Activated CD4-positive, CD25-positive, alpha-beta regulatory T cell treated with anti-CD3 and anti-CD28 coated beads, Interleukin-2, amount 50 U/mL, for 72 hours (primary cell): ENCODE data around the gene FHIT.

Source experiments
- DNase-seq: peaks from one replicate; pipeline ENCODE4 v3.0.0; 2021

FHIT gene

DNA sequence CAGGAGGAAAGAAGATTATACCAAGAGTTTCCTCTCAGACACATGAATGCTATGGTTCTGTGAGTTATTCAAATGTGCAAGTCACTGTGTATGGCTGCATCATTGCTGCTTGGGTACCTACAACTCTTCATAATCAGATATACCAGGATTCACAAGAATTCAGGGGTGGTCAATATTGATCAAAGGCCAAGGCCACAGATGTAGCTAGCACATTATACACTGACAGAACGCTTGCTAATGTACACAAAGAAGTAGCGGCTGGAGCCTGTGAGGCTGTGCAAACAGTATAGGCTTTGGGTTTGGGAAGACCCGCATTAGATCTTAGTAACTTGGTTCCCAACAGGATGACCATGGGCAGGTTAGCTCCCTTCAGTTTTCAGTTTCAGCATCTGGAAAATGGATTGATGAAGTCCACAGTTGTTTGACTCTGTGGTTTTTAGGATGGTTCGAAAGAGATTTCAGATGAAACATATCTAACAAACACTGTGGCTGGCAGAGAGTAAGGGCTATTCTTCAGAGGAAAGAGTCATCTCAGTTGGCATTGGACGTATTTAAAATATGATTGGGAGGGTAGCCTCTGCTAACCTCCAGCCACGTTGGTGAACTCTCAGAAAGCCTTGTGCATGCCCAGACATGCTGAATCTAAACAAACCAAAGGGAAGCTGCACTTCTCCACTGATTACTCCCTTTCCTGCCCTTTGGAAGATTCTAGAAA lies 1452.7 kb downstream of the FHIT start:
- no peak for DNase-seq

GRCh38 chr3:59797533-59797932 lies 1453.7 kb downstream of the FHIT start:
- no peak for DNase-seq

- DNase-seq = no peak
These were observed 1454.8 kb downstream of the FHIT start for GRCh38 chr3:59796456-59796855.

GRCh38 chr3:59795756-59796155 lies 1455.5 kb downstream of the FHIT start:
- DNase-seq = no peak

GRCh38 chr3:59793976-59794375 lies 1457.3 kb downstream of the FHIT start:
- no peak for DNase-seq

GRCh38 chr3:59791774-59792308 lies 1459.4 kb downstream of the FHIT start:
- no peak for DNase-seq

- DNase-seq = no peak
These were observed 1461.0 kb downstream of the FHIT start for GRCh38 chr3:59790241-59790640.

- DNase-seq = no peak
These were observed 1462.5 kb downstream of the FHIT start for GRCh38 chr3:59788801-59789200.

DNA sequence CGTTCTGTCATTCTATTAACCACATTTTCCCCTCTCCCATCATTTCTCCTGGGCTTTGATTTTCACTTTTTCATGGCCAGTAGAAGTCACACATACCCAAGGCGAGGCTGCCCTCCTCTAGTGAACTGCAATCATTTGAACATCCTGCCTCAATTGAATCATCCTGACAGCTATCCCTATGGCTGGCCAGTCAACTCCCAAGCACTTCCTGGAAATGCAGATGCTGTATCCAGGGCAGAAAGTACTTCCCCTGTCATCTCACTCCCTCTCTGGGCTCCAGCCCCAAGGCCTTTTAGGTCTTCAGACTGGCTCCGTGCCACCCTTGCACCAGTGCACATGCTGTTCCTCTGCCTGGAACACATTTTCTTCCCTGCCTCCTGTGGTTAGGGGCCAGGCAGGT lies 1463.1 kb downstream of the FHIT start:
- no peak for DNase-seq

DNA sequence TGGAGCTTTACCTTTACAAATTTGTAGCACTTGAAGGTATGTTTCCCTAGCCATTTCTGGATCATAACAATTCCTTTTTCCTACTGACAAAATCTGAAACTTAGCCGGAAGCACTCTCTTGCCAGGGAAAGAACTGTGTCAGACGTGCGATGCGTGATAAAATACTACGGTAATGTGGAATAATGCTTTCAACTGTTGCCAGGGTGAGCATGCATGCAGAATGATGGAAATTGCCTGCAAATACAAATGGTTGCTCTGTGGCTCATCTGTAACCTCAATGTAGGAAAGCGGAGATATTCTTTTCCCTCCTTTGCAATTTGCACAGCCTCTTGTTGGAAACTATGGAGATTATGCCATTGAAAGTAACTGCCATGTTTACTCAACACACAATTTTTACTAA lies 1464.9 kb downstream of the FHIT start:
- no peak for DNase-seq

DNA sequence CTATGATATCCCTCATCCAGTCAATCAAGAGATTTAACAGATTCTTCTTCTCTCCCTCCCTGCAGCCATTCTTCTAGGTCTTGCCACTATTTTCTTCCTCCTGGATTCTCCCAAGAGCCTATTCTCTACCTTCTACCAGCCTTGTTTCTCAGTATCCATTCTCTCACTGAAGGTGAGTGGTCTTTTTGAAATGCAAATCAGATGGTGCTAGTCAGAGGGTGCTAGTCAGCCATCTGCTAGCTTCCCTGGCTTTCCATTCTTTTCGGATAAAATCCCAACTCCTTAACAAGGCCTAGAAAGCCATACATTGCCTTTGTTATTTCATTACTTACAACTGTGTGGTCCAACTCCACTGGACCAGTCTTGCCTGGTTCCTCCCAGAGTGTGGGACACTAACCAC lies 1467.1 kb downstream of the FHIT start:
- DNase-seq = no peak

DNA sequence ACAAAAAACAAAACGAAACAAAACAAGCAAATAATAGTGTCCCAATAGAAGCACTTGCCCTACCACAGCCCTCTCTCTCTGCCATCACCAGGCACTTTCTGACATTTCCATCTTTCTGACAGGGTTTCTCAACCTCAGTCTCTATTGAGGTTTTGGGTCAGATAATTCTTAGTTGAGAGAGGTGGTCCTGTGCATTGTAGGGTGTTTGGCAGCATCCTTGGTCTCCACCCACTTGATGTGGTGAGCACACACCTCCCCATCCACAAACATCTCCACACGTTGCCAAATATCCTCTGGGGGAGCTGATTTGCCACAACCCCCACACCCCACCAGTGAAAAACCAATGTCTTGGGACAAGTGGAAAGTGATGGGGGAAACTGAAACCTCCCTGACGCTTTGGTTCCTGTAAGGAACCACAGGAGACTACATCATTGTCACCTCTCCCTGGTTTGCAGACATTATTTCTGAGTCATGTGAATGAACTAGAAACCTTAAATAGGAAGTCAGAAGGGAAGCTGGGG lies 1467.7 kb downstream of the FHIT start:
- DNase-seq = no peak

DNA sequence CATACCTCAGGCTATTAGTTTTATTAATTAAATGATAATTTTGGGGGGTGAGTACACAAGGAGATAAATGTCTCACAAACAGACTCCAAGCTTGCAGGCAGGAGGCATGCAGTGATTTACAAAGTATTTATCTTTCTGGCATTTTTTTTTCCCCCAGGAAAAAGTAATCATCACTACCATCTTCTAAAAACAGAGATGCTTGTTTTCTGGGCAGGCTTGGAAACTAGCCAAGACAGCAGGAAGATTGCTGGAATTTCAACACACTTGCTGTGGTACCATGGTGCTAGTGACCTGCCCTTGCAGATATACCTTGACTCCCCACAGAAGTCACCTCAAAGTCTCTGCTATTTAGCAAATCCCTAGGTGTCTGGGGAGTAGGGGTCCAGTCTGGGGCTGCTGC lies 1468.6 kb downstream of the FHIT start:
- DNase-seq = no peak

DNA sequence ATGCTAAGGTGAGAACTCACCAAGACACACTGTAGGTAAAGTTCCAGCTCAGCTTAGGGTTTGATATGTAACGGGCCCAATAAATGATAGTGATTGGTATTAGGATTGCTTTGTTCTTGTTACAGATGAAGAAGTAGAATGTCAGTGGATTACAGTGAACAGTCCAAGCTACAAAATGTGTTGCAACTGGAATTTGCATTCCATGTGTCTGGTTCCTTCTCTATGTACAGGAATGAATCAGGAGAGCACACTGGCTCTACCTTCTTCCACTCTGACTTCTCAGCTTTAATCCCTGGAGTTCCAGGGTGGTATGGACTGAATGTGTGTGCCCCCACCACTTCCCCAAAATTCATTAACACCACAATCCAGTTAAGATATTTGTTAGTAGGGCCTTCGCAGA lies 1471.0 kb downstream of the FHIT start:
- no peak for DNase-seq

GRCh38 chr3:59779260-59779659 lies 1472.0 kb downstream of the FHIT start:
- no peak for DNase-seq

- no peak for DNase-seq
These were observed 1473.6 kb downstream of the FHIT start for GRCh38 chr3:59777667-59778077.

- no peak for DNase-seq
These were observed 1474.2 kb downstream of the FHIT start for GRCh38 chr3:59777066-59777465.

DNA sequence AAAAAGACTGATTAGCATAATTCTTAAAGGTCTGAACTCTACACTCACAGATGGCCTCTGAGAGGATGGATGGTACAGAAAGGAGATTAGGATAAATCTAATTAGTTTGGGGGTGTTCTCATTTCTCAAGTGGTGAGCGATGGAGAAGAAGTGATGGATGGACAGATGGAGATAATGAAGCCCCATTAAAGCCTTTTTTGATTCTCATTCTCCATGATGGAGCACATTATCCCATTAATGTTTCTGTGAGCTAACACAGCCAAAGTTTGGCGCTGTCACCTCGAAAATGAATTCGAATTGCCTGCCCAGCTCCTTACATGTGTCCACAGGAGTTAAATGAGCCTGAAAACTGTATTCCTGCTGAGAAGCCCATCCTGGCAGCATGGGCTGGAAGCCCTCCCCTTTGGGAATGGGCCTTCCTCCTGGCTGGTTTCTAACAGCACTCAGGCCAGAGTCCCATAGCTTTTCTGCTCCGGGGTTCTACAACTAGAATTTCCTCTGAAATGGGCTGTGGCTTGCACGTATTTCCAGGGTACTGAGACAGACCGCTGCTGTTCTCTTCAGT lies 1475.4 kb downstream of the FHIT start:
- DNase-seq = no peak

GRCh38 chr3:59775106-59775505 lies 1476.1 kb downstream of the FHIT start:
- DNase-seq = no peak

DNA sequence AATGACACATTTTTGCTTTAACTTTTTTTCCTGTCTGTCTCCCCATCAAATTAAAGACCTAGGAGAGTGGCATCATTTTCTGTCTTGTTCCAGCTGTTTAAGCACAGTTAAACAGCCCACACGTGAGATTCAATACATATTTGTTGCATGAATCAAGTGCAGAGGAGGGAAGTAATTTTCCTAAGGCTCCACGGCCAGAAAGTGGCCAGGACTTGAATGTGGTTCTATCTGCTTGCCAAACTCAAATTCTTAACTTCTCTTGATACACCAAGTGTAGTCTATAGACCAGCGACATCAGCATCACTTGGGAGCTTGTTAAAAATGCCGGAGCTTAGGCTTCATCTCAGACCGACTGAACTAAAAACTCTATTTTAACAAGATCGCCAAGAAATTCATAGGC lies 1476.6 kb downstream of the FHIT start:
- no peak for DNase-seq

DNA sequence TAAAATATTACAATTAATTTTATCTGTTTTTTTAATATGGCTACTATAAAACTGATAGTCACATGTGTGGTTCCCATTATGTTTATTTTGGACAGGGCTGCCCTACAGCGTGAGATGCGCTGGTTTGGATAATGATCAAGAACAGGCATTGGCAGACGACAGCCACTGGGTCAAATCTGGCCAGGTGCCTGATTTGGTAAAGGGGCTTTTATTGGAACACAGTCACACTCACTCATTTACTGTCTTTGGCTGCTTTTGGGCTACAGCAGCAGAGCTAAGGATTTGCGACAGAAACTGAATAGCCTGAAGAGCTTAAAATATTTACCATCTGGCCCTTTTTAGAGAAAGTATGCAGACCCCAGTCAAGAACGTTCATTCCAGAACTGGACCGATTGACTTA lies 1477.3 kb downstream of the FHIT start:
- DNase-seq = no peak

GRCh38 chr3:59772416-59773408 lies 1478.5 kb downstream of the FHIT start:
- DNase-seq = no peak

DNA sequence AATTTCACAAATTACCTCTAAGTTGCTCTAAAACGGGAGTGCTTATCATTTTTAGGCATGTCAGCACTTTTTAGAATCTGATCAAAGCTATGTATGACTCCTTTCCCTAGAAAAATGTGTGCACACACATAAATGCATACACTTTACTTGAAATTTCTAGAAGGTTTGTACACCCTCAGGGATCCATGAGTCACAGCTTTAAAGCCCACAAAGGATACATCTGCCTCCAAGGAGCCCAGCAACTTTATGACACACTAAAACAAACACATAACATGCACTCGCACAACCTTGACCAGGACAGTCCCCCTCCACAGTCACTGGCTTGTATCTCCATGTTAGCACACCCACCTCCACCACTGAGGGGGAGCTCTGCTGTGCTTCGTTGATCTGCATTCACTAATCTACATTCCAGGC lies 1479.5 kb downstream of the FHIT start:
- DNase-seq = no peak
